SH-SY5Y (cell line): ENCODE measurements around the gene CHRM2.

Source experiments
- GATA2 ChIP-seq: IDR thresholded peaks from 2 replicates; pipeline ENCODE4 v1.6.1; 2011; ENCODE audit warnings: mild to moderate bottlenecking, low read depth, low read length
- GATA3 ChIP-seq: IDR thresholded peaks from 2 replicates; pipeline ENCODE4 v1.6.1; 2011; ENCODE audit warnings: low read depth, mild to moderate bottlenecking, low read length, moderate library complexity

DNA sequence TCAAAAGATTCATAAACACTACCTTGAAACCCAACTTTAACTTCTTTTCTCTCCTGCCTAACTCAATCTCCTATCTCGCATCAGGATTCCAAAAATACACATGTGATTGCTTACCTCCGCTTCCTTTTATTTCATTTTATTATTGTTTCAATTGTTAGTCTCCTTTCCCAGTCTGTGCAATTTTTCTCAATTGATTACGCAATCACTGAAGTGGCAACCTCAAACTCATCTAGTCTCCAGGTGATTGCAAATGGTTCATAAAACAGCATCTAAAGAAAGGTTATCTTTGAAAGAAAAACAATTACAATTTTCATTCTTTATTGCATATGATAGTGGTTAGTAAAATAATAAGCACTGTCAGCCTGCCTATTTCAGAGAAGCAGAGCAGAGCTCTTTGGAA is 45.6 kb downstream of the CHRM2 start:
- TF ChIP-seq GATA2 (no peak), GATA3 (no peak)
